Measurements from ENCODE around the gene PALM.

Gene PALM

DNA sequence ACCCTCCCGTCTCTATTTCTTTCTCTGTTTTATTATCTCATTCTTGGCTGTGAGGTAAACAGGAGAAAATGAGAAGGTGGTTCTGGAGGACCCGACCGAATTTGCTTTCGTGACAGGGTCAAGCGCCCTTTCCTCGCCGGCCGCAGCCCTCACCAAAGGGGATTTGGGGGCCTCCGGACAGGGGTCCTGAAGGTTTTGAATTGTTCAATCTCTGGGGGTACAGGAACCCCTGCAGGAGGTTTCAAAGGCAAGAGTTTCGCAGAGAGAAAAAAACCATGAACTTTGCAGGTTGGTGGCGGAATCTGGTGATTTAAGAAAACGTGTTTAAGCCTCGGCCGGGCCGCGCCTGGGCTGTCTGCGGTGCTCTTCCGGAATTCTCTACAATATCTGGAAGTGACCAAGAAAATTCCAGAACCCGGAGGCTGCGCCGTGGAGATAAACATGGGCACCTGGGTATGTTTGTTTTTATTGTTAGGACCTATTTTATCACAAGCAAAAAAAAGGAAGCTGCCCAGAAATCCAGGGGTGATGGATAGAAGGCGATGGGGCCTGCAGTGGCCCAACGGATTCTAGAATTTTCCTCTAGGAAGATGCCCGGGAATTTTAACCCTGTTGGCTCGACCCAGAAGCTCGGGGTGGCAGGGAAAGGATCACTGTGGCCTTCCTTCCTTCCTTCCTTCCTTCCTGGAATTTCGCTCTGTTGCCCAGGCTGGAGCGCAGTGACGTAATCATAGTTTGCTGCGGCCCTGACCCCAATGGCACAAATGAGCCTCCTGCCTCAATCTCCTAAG is 74.3 kb downstream of the PALM start:
- no peak for DNase-seq

DNA sequence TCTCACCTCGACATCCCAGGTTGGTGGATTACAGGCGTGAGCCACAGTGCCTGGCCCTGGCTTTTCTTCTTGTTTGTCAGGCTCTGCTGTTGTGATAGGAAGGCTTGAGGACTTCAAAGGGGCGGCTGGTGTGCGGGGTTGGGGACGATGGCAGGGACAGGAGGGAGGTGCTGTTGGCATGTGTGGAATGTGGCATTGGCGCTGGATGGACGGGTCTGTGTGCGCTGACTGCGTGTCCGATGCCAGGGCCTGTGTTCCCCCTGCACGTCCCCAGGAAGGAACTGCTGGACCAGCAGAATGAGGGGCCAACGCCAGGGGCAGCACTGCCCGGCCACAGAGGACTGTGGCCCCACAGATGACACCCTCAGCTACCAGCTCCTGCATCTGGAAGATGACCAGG is 75.8 kb downstream of the PALM start:
- no peak for DNase-seq

DNA sequence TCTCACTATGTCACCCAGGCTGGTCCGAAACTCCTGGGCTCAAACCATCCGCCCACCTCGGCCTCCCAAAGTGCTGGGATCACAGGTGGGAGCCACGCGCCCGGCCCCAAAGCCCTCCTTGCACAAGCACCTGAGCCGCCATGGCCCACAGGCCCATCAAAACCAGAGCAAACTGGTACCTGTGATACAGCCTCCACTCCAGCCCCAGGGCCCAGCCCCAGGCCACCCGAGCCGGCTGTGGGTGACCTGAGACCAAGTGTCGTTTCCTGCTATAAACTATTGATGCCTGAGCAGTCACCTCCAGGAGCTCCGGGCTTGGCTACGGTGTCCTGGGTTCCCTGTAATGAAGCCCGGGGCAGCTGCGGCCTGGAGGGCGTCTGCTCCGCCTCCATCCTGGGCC is 78.8 kb downstream of the PALM start:
- no peak for DNase-seq

DNA sequence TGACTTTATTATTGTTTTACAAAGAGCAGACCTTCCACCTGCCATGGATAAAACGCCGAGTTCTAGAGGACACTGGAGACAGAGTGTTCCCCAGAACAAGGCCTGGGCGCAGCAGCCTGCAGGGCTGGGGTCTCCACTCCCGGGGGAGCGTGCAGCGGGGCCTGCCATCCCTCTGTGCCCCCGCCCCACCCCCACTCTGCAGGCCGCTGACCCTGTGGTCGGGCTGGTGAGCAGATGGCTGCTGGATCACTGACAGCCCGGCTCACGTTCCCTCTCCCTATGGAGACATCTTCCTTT is 79.9 kb downstream of the PALM start:
- DNase-seq, result no peak

DNA sequence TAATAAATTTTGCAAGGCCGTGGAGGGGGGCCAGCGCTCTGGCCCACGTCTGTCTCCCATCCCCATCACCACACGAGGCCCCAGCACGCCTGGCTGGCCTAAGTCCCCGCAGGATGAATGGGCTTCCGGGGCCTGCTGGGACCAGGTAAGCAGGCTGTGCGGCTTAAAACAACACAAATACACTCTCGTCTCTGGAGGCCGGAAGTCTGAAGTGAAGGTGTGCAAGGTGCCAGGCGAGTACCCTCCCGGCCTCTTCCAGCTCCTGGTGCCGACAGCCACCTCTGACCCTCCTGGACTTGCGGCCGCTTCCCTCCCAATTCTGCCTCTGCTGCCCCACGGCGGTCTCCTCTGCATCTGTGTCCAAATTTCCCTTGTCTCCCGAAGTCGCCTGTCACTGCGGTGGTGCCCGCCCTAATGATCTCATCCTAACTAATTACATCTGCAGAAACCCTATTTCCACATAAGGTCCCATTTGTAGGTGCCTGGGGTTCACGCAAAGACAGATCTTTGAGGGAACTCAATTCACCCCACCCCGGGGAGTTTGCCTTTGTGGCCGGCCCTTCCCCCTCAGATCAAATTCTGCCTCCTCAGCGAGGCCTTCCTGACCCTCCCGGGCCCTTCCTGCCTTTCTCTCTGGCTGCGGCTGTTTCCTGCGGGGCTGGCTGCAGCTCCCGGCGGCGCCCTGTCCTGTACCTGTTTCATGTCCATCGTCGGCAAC is 80.4 kb downstream of the PALM start:
- no peak for DNase-seq

DNA sequence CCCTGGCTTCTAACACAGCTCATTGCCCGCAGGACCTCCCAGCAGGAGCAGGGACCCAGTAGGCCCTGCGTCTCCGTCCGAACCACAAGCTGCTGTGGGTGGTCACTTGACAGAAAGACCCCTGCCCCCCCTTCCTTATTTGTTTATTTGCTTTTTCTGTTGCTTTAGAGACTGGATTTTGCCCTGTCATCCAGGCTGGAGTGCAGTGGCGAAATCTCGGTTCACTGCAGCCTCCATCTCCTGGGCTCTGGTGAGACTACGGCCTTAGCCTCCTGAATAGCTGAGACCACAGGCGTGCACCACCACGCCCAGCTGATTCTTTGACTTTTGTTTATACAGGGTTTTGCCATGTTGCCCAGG is 80.9 kb downstream of the PALM start:
- no peak for DNase-seq

DNA sequence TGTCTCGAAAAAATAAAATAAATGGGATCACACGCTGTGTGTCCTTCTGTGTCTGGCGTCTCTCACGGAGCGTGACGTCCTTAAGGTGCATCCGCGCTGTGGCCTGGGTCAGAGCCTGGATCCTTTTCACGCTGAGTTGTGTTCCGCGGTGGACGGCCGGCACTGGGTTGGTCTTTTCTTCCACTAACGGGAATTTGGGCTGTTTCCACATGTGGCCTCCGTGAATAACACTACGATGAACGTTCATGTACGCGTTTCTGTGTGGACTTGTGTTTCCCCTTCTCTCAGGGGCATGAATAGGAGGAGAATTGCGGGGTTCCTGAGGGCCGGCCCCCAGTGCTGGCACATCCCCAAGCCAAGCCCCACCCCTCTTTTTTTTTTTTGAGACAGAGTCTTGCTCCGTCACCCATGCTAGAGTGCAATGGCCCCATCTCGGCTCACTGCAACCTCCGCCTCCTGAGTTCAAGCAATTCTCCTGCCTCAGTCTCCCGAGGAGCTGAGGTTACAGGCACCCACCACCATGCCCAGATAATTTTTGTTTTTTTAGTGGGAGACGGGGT is 82.4 kb downstream of the PALM start:
- no peak for DNase-seq

DNA sequence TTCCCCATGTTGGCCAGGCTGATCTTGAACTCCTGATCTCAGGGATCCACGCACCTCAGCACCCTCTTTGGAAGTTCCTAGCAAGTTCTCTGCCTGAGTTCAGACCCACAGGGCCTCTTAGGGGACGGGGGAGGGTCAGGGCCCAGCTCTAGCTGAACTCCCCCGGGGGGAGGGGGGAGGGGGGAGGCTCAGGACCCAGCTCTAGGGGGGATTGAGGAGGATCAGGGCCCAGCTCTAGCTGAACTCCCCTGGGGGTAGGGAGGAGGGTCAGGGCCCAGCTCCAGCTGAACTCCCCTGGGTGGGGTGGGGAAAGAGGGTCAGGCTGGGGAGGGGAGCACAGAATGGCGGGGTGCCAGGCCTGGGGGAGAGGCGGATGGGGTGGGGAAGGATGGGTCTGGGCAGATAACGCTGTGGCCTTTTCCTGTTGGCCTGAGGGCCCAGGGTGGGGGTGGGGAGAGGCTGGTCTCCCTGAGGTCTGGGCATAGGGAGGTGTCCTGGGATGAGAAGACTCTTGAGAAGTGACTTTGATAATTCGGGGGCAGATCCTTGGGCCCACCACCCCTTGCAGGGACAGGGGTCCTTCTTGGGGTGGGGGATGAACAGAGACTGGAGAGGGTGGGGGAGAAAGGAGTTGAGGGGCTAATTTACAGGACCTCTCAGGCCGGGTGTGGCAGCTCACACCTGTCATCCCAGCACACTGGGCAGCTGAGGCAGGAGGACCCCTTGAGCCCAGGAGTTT is 83.0 kb downstream of the PALM start:
- DNase-seq, result no peak

DNA sequence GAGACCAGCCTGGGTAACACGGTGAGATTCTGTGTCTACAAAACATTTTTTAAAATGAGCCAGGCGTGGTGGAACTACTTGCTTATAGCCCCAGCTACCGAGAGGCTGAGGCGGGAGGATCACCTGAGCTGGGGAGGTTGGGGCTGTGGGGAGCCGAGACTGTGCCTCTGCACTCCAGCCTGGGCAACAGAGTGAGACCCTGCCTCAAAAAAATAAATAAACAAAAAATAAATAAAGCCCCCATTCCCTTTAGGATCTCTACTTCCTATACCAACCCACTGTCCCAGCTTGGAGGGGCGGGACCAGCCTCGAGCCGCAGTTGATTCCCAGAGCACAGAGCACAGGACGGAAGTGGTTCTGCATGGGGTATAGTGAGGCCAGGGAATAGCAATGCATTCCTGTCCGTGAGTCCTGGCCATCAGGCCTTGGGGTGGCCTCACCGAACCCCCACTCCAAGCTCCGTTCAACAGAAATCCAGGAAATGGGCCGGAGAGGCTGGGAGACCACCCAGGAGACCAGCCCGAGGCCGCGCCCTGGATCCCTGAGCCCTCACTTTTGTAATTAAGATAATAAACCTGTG is 83.7 kb downstream of the PALM start:
- DNase-seq, result no peak

DNA sequence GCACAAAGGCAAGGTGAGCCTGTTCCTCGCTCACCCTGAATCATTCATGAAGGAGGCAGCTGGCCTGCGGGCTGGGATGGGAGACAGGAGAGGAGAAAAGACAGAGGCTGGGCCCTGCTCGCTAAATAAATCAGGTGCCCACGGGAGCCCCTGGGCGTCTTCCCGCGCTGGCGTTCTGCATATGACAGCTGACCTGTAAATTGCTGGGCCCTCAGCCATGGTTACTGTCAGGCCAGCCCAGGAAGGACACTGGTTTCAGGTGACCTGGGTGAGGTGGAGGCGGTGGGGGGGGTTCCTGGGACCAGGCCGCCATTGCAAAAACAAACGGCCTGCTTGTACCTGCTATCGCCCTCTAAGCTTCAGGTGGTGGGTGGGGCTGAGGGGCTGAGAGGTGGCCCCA is 85.1 kb downstream of the PALM start:
- DNase-seq, result no peak

DNA sequence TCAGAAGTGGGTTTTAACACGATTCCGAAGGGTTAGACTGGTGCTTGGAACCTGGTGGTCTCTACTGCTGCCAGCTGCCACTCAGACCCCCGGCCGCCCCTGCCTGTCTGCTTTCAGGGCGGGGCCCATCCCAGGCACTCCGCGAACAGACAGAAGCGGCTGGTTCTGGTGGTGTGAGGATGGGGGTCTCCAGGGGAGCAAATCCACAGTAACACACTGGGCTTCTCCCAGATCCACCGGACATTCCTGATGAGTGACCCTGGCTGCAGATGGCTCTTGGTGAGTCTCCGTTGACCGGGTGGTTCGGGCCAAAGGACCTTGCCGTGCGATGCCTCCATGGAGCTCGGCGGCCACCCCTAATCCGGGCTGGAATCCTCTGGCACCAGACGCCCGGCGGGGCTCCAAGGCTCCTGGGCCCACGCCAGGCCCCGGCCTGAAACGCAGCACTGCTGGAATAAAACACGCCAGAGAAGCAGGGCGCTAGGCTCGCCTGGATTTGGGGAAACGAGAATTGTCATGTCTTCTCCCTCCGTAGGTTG is 86.4 kb downstream of the PALM start:
- DNase-seq, result no peak

DNA sequence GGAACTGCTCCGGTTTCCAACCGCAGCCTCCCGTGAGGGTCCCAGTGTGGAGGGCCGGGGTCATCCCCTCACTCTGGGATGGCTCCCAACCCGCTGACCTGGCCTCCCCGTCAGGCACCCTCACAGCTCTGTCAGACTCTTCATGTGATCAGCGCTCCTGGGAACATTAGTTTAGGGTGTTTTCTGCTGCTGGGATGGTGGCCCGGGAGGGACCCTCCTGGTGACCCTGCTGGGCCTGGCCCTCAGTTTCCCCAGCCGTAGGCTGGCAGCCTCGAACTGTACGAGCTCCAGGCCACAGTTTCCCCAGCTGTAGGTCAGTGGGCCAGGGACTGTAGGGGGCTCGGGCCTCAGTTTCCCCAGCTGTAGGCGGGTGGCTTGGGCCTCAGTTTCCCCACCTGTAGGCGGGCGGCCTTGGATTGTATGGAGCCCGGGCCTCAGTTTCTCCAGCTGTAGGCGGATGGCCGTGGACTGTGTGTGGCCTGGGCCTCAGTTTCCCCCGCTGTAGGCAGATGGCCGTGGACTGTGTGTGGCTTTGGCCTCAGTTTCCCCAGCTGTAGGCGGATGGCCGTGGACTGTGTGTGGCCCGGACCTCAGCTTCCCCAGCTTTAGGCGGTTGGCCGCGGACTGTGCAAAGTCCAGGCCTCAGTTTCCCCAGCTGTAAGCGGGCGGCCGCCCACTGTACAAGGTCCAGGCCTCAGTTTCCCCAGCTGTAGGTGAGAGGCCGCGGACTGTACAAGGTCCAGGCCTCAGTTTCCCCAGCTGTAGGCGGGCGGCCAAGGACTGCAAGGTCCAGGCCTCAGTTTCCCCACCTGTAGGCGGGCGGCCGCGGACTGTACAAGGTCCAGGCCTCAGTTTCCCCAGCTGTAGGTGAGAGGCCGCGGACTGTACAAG is 87.2 kb downstream of the PALM start:
- no peak for DNase-seq

DNA sequence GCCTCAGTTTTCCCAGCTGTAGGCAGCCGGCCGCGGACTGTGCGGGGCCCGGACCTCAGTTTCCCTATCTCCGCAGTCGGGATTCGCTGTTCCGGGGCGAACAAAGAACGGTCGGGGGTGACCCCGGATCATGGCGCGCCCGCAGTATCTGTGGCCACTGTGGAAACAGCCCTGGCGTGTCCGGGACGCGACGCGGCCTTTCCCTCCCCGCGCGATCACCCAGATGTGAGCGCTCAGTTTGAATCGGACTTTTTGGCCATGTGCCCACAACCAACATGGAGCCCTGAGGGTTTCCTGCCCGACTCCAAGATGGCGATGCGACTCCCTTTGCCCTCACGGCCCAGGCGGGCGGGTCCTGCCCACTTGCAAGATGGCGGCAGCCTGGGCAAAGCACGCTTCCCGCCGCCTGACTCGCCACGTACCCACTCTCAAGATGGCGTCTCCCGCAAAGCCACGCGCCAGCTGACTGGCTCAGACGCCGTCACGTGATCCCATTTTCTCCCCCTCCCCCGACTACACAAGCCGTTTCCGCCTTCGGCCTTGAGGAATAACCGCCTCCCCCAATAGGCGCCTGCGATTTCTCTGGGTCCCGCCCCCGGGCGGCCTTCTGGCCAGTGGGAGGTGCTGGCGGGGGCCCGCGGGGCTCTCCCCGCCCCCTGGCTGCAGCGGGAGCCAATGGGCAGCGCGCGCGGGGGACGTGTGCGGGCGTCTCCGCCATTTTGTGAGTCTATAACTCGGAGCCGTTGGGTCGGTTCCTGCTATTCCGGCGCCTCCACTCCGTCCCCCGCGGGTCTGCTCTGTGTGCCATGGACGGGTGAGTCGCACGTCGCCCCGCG is 88.2 kb downstream of the PALM start, which contains the start of gene PTBP1:
PTBP1 (plus strand) TSS at position 761 of the 836 bp plus-strand sequence; CDS start at position 807, 46 bp downstream.
- DNase-seq, result peak; percentile 100

All from stimulated activated CD4-positive, alpha-beta T cell treated with anti-CD3 and anti-CD28 coated beads, Interleukin-15, amount 100 ng/mL, for 24 hours (primary cell).